WTC11 (cell line): ENCODE results near the gene SSB. TPM values are rescaled to one million over a fixed set of nuclear protein-coding genes. Genes with fewer than 3 reads are reported as not detected.

ENCODE experiments used
- ATAC-seq: fragments of 200-7000 bp; cut with Tn5 transposase; 2 replicates; pipeline ENCODE4 v1.10.0; 2021; ENCODE audit warnings: mild to moderate bottlenecking, moderate library complexity
- CTCF ChIA-PET: fragments of 300-600 bp; sonication (Branson Sonifier 250); formaldehyde crosslinking; loops from one replicate; lab custom pipeline; 2021; ENCODE audit warnings: antibody characterized with exemption; lab: Charles Lee
- POLR2A ChIA-PET: fragments of 350-600 bp; sonication (Branson Sonifier 250); formaldehyde crosslinking; loops from one replicate; lab custom pipeline; 2021; ENCODE audit warnings: antibody characterized with exemption; lab: Charles Lee
- DNase-seq: peaks from one replicate; pipeline ENCODE4 v3.0.0; 2021; ENCODE audit warnings: low spot score
- H3K27ac Mint-ChIP-seq: 2 replicates; pipeline ENCODE4 v1.8.0; 2021; ENCODE audit warnings: mixed read lengths
- H3K27me3 Mint-ChIP-seq: 2 replicates; pipeline ENCODE4 v1.8.0; 2021; ENCODE audit warnings: low read depth, mild to moderate bottlenecking, moderate library complexity, mixed read lengths
- H3K36me3 Mint-ChIP-seq: 2 replicates; pipeline ENCODE4 v1.8.0; 2021; ENCODE audit warnings: mixed read lengths
- H3K4me1 Mint-ChIP-seq: 2 replicates; pipeline ENCODE4 v1.8.0; 2022; ENCODE audit warnings: mixed read lengths
- H3K4me3 Mint-ChIP-seq: 2 replicates; pipeline ENCODE4 v1.8.0; 2021; ENCODE audit warnings: mild to moderate bottlenecking, moderate library complexity, mixed read lengths
- H3K9me3 Mint-ChIP-seq: 2 replicates; pipeline ENCODE4 v1.8.0; 2021; ENCODE audit warnings: mixed read lengths
- CREB1 ChIP-seq: sonication (generic); formaldehyde crosslinking; IDR thresholded peaks from 2 replicates; pipeline ENCODE4 v1.8.0; 2023; ENCODE audit warnings: mild to moderate bottlenecking, missing genetic modification reagents
- CTCF ChIP-seq: fragments of 200-600 bp; IDR thresholded peaks from 2 replicates; pipeline ENCODE4 v1.8.0; 2022; ENCODE audit warnings: antibody characterized with exemption
- E2F1 ChIP-seq: sonication (generic); formaldehyde crosslinking; IDR thresholded peaks from 2 replicates; pipeline ENCODE4 v1.8.0; 2022; ENCODE audit warnings: mild to moderate bottlenecking, missing genetic modification reagents
- E2F5 ChIP-seq: sonication (generic); formaldehyde crosslinking; IDR thresholded peaks from 2 replicates; pipeline ENCODE4 v1.8.1; 2022; ENCODE audit warnings: mild to moderate bottlenecking, moderate library complexity, missing genetic modification reagents
- HMGXB4 ChIP-seq: sonication (generic); formaldehyde crosslinking; IDR thresholded peaks from 2 replicates; pipeline ENCODE4 v1.8.1; 2023; ENCODE audit warnings: mild to moderate bottlenecking, moderate library complexity, missing genetic modification reagents
- IRF1 ChIP-seq: sonication (generic); formaldehyde crosslinking; IDR thresholded peaks from 2 replicates; pipeline ENCODE4 v1.8.0; 2023; ENCODE audit warnings: missing genetic modification reagents
- NFYB ChIP-seq: sonication (generic); formaldehyde crosslinking; conservative IDR thresholded peaks from 2 replicates; pipeline ENCODE4 v1.8.0; 2022; ENCODE audit warnings: low read depth, missing genetic modification reagents
- NR3C1 ChIP-seq: sonication (generic); formaldehyde crosslinking; conservative IDR thresholded peaks from 2 replicates; pipeline ENCODE4 v1.8.1; 2023; ENCODE audit warnings: low read depth, mild to moderate bottlenecking, missing genetic modification reagents
- RELA ChIP-seq: sonication (generic); formaldehyde crosslinking; IDR thresholded peaks from 2 replicates; pipeline ENCODE4 v1.8.1; 2022; ENCODE audit warnings: missing genetic modification reagents, mild to moderate bottlenecking, borderline replicate concordance
- USF2 ChIP-seq: sonication (generic); formaldehyde crosslinking; IDR thresholded peaks from 2 replicates; pipeline ENCODE4 v1.8.1; 2023; ENCODE audit warnings: mild to moderate bottlenecking, missing genetic modification reagents, moderate library complexity
- ZNF121 ChIP-seq: sonication (generic); formaldehyde crosslinking; IDR thresholded peaks from 2 replicates; pipeline ENCODE4 v1.8.0; 2023; ENCODE audit warnings: missing genetic modification reagents
- ZNF281 ChIP-seq: sonication (generic); formaldehyde crosslinking; IDR thresholded peaks from 2 replicates; pipeline ENCODE4 v1.8.0; 2023; ENCODE audit warnings: mild to moderate bottlenecking, missing genetic modification reagents
- ZNF317 ChIP-seq: sonication (generic); formaldehyde crosslinking; IDR thresholded peaks from 2 replicates; pipeline ENCODE4 v1.8.1; 2023; ENCODE audit warnings: low read depth, mild to moderate bottlenecking, moderate library complexity, missing genetic modification reagents, borderline replicate concordance
- ZNF396 ChIP-seq: fragments of 250-450 bp; sonication (Bioruptor Pico); IDR thresholded peaks from 2 replicates; pipeline ENCODE4 v1.8.0; 2021; ENCODE audit warnings: mild to moderate bottlenecking, moderate library complexity, borderline replicate concordance
- ZNF671 ChIP-seq: fragments of 250-450 bp; sonication (Bioruptor Pico); IDR thresholded peaks from 2 replicates; pipeline ENCODE4 v1.8.0; 2021; ENCODE audit warnings: mild to moderate bottlenecking
- total RNA-seq: library from RNA; stranded (reverse); gene quantifications from 3 replicates; pipeline ENCODE4 v1.2.3, GENCODE V29; 2021

The SSB gene
- total RNA-seq, 1 experiment from 2014 or later = 235 TPM

- TF ChIP-seq CTCF = no peak
- no peak for TF ChIP-seq USF2 (CRISPR knock-in tag)
- no peak for TF ChIP-seq E2F1
- TF ChIP-seq ZNF317 (CRISPR knock-in tag) = no peak
- TF ChIP-seq ZNF121 = no peak
These were observed 26.0 kb upstream of the SSB start (continued) for GRCh38 chr2:169772651-169773050.

GRCh38 chr2:169775354-169775753 lies 23.3 kb upstream of the SSB start:
- TF ChIP-seq NFYB (CRISPR knock-in tag) = no peak
- TF ChIP-seq IRF1 (CRISPR knock-in tag) = no peak
- TF ChIP-seq, all 79 proteins: peak for 0
- peaks cover 5% of the 10 kb centered on the region for H3K9me3 Mint-ChIP-seq
- H3K4me1 Mint-ChIP-seq = no peaks in the 10 kb centered on the region
- no peaks in the 10 kb centered on the region for H3K27me3 Mint-ChIP-seq
- CTCF ChIA-PET = interaction anchor here (0.8 kb wide), 1 partner anchor 15 kb away, joined by 3 read pairs; no protein-coding TSS in a partner anchor
- no peak overlapping the region for H3K27ac Mint-ChIP-seq
- H3K36me3 Mint-ChIP-seq = no peaks in the 10 kb centered on the region
- POLR2A ChIA-PET = interaction anchor here (1.0 kb wide), 1 partner anchor 13 kb away, joined by 3 read pairs; no protein-coding TSS in a partner anchor
- DNase-seq = no peak
- no peak overlapping the region for H3K4me3 Mint-ChIP-seq
- no peak for ATAC-seq

- DNase-seq (no peak), ATAC-seq (no peak)
- H3K4me3 Mint-ChIP-seq = no peak overlapping the region
- no peak overlapping the region for H3K27ac Mint-ChIP-seq
- POLR2A ChIA-PET = no interaction called here
- H3K27me3 Mint-ChIP-seq = no peaks in the 10 kb centered on the region
- TF ChIP-seq E2F5 (CRISPR knock-in tag) = no peak
- TF ChIP-seq NR3C1 (CRISPR knock-in tag) = no peak
- TF ChIP-seq RELA = no peak
- TF ChIP-seq CREB1 = no peak
- TF ChIP-seq HMGXB4 = no peak
- no peak for TF ChIP-seq ZNF281 (CRISPR knock-in tag)
- TF ChIP-seq ZNF396 (CRISPR knock-in tag) = no peak
- TF ChIP-seq ZNF671 (CRISPR knock-in tag) = no peak
- H3K9me3 Mint-ChIP-seq = peaks cover 5% of the 10 kb centered on the region
- H3K4me1 Mint-ChIP-seq = no peaks in the 10 kb centered on the region
- no peaks in the 10 kb centered on the region for H3K36me3 Mint-ChIP-seq
- CTCF ChIA-PET = interaction anchor here (0.8 kb wide), 1 partner anchor 14 kb away, joined by 3 read pairs; no protein-coding TSS in a partner anchor
These were observed 22.9 kb upstream of the SSB start for GRCh38 chr2:169775765-169776164.
